ENCODE measurements around the gene TOMM40L.
"Not testable (repeated sequence)": the region's sequence is repeated elsewhere in the genome, so short reads cannot be mapped to it uniquely, and the experiment has no call there.

The TOMM40L gene

DNA sequence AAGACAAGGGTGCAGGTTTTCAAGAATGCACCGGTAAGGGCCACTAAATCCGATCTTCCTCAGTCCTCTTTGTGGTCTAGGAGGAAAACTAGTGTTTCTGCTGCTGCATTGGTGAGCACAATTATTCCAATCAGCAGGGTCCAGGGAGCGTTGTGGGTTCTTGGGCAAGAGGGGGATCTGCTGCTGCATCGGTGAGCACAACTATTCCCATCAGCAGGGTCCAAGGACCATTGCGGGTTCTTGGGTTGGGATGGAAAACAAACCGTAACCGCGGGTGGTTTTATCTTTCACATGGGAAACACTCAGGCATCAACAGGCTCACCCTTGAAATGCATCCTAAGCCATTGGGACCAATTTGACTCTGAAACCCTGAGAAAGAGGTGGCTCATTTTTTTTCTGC, 25.7 kb downstream of the TOMM40L start:
- no peak for DNase-seq (ENCODE audit: low read depth in 2 of 3, low spot score in 2 of 3)

DNA sequence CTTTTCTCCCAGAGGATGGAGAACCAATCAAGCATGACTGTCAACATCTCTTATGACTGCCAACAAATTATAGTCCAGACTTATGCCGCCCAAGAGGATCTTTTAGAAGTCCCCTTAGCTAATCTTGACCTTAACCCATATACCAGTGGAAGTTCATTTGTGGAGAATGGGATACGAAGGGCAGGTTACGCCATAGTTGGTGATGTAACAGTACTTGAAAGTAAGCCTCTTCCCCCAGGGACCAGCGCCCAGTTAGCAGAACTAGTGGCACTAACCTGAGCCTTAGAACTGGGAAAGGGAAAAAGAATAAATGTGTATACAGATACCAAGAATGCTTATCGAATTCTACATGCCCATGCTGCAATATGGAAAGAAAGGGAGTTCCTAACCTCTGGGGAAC, 29.4 kb downstream of the TOMM40L start:
- not testable (repeated sequence) for DNase-seq (ENCODE audit: low read depth in 2 of 3, low spot score in 2 of 3)

DNA sequence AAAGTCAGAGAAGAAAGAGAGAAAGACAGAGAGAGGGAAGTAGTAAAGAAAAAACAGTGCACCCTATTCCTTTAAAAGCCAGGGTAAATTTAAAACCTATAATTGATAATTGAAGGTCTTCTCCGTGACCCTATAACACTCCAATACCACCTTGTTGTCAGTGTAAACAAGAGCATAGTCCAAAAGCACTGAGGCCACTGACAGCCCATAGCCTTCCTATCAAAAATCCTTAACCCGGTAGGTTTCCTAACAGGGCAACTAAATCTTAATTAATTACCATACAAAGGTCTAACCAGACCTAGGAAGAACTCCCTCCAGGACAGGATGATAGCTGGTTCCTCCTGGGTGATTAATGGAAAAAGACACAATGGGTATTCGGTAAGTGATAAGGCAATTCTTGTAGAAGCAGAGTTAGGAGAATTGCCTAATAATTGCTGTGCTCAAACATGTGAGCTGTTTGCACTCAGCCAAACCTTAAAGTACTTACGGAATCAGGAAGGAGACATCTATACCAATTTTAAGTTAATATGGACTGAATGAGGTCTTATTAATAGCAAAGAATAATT, 30.2 kb downstream of the TOMM40L start:
- not testable (repeated sequence) for DNase-seq (ENCODE audit: low read depth in 2 of 3, low spot score in 2 of 3)

DNA sequence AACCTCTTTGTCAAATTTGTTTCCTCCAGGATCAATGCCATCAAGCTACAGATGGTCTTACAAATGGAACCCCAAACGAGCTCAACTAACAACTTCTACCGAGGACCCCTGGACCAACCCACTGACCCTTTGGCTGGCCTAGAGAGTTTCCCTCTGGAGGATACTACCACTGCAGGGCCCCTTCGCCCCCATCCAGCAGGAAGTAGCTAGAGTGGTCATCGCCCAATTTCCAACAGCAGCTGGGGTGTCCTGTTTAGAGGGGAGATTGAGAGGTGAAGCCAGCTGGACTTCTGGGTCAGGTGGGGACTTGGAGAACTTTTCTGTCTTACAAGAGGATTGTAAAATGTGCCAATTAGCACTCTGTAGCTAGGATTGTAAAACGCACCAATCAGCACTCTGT, 31.2 kb downstream of the TOMM40L start:
- DNase-seq (ENCODE audit: low read depth in 2 of 3, low spot score in 2 of 3), result not testable (repeated sequence)

GRCh38 chr1:161258439-161259344, 32.8 kb downstream of the TOMM40L start, which contains the start of gene PCP4L1:
Gene PCP4L1 (plus strand): TSS chr1:161258745. CDS start chr1:161258975, 230 bp downstream.
- DNase-seq (ENCODE audit: low read depth in 2 of 3, low spot score in 2 of 3), result peak in 2 of 3 experiments; percentile 16 to 30

GRCh38 chr1:161259345-161259702, 33.5 kb downstream of the TOMM40L start:
- no peak for DNase-seq (ENCODE audit: low read depth in 2 of 3, low spot score in 2 of 3)

DNA sequence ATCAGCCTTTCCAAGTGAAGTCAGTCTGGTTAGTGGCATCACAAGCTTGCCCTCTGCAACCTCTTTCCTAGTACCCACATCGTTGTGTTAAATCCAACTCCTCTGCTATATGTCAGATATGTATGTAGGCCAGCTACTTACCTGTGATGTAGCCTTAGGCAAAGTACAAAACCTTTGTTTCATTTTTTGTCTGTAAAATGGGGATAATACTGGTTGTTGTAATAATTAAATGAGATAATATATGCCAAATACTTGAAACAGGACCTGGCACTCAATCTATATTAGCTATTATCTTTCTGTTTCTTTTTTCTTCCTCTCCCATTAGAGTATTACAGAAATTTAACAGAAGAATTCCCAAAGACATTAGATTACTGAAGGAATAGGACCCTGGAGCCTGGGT, 33.9 kb downstream of the TOMM40L start:
- no peak for DNase-seq (ENCODE audit: low read depth in 2 of 3, low spot score in 2 of 3)

DNA sequence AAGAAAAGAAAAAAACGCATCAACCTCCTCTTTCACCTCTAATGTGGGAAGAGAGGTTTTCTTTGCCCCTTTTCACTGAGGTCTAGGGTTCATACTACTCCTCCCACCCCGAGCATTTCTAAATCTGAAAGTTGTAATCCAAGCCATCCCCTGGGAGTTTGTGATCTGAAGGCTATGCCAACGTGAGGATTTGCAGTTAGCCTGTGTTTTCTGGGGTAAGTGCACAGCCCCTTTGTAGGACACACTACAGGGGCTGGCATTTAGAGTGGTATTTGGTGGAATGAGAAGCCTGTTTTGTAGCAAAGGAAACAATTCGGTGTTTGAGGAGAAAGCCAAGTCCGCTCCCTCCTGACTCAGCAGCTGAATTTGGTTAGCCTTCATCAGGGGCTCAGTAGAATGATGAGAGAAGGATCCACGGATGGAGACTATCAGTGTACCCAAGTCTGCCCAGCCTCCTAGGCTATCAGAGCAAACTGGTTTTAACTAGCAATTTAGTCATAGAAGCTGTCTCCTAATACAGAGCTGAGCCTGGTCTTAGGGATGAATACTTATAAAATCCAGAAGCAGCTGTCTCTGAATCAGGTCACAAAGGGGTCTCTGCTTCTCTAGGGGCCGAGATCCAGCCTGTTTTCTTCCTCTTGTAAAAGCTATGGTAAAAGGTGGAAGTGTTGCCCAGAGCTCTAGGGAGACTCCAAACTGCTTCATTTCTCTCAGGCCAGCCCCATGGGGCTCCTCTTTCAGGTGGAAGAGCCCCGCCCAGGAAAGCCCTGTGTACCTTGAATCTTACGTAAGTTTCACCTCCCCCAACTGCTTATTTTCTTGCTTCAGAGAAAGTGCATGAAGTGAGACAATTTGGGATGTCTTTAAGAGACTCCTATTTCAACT, 34.8 kb downstream of the TOMM40L start:
- DNase-seq (ENCODE audit: low read depth in 2 of 3, low spot score in 2 of 3), result no peak

DNA sequence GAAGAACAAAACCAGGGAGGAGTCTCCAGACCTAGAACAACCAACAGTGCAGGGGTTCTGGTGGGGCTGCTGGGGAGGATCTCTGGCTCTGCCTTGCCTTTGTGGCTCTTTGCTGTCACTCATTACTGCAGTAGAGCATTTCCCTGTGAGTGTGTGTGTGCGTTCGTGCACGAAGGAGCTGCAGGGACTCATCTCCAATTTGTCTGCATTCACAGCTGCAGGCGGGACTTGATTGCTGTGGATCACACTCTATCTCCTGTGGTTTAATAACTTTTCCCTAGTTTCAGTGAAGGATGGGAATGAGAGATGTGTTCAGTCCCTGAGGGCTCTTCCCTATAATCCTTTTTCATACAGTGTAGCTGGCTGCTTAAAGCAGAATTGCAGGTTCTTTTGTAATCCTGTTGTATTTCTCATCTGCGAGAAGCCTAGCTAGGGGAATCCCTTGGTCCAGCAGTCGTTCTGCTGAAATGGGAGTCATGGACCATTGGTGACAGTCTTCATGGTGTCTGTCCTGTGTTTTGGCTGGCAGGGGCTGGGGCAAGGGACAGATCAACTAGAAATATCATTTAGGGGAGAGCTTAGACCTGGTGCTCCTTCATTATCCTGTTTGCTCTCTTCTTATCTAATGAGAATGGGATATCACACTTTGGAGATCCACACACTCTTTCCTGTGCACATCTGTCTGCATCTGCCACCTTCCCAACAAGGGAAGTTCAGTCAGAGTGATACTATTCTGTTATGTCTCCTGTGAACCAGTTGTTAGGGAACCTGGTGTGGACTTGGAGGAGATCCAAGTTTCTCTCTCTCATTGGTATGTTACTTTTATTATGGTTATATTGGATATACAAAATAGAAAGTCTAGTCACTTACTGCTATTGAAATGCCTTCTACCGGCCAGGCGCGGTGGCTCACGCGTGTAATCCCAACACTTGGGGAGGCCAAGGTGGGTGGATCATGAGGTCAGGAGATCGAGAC, 35.7 kb downstream of the TOMM40L start:
- DNase-seq (ENCODE audit: low read depth in 2 of 3, low spot score in 2 of 3), result no peak

DNA sequence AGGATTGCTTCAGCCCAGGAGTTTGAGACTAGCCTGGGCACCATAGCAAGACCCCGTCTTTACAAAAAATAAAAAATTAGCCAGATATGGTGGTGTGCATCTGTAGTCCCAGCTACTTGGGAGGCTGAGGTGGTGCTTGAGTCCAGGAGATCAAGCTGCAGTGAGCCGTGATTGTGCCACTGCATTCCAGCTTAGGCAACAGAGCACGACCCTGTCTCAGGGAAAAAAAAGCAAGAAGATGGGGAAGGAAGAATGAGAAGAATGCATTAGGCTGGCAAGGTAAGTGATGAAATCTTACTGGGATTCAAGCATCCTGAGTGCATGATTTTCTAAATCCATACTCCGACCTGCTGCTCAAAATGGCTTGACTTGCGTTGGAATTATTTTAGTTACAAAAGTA, 39.4 kb downstream of the TOMM40L start:
- no peak for DNase-seq (ENCODE audit: low read depth in 2 of 3, low spot score in 2 of 3)

DNA sequence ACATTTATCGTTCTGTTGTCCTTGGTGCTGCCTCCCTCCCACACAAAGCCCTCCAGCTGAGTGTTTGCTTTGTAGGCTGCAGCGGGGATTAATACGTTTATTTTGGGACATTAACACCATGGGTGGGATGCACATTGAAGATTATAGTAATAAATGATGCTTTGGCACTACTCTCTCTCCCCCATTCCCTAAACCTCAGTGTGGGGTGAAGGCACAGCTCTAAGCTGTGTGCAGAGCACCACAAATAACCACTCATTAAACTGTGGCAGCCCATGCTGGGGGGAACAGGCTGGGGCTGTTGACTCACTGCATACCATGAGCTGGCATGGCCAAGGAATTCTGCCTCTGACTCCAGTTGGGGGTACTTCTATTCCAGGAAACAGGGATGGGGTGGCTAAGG, 40.3 kb downstream of the TOMM40L start:
- DNase-seq (ENCODE audit: low read depth in 2 of 3, low spot score in 2 of 3), result no peak

DNA sequence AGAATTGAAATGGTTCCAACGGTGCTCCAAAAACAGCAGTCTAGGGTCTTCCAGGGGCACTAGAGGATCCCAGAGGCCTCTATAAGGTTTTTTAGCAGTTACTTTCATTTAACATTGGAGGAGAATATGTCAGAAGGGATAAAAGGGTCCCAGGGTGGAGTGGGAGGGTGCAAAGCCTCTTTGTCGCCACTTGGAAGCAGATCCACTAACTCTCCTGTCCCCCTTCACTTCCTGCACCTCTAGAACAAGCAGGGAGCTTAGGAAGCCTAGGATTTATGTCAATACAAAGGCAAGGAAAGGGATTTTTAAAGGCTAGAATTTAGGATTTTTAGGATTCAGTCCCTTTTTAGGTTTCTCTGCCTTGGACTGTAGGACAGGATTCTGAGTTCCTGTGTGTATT, 41.0 kb downstream of the TOMM40L start:
- no peak for DNase-seq (ENCODE audit: low read depth in 2 of 3, low spot score in 2 of 3)

- DNase-seq (ENCODE audit: low read depth in 2 of 3, low spot score in 2 of 3), result no peak
Measured at GRCh38 chr1:161267321-161267720, 41.5 kb downstream of the TOMM40L start.

GRCh38 chr1:161273402-161273801, 47.5 kb downstream of the TOMM40L start:
- DNase-seq (ENCODE audit: low read depth in 2 of 3, low spot score in 2 of 3), result no peak

DNA sequence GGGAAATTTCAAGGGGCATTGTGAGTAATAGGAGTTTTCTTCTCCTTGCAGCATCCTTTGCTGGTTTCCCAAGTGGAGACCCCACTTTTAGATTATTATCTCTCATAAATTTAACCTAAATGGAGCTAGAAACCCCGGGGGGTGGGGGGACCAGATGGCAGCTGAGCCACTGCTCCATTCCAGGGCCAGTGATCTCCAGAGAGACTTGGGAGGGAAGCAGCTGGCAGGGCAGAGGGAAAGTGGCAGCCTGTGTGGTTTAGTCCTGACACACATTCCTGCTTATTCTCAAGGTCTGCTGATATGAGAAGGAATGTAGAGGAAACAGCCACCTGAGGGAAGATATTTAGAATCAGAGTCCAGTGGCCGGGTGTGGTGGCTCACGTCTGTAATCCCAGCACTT, 49.0 kb downstream of the TOMM40L start:
- DNase-seq (ENCODE audit: low read depth in 2 of 3, low spot score in 2 of 3), result no peak

Data from activated CD8-positive, alpha-beta memory T cell treated with anti-CD3 and anti-CD28 coated beads for 48 hours (primary cell).